H7 (cell line): ENCODE data around the gene LAMB4. TPM values are rescaled to one million over a fixed set of nuclear protein-coding genes. Genes with fewer than 3 reads are reported as not detected.

ENCODE experiments used
- DNase-seq: peaks from one replicate; pipeline ENCODE4 v3.0.0; 2012
- H3K27me3 ChIP-seq: 2 replicates; pipeline ENCODE4 v1.6.0; 2011; ENCODE audit warnings: mild to moderate bottlenecking, low read length; ENCODE audit not compliant: control insufficient read depth, insufficient read depth
- H3K36me3 ChIP-seq: replicated peaks from 2 replicates; pipeline ENCODE4 v1.5.1; 2011; ENCODE audit warnings: low read length; ENCODE audit not compliant: control insufficient read depth, insufficient read depth
- H3K4me3 ChIP-seq: 2 replicates; pipeline ENCODE4 v1.5.1; 2011; ENCODE audit warnings: low read depth, mild to moderate bottlenecking, control low read depth, low read length, moderate library complexity; ENCODE audit not compliant: insufficient read depth
- total RNA-seq: library from RNA; depleted of rRNA; stranded (reverse); fragments of >200 nt; shearing (Covaris generic); gene quantifications from 2 replicates; pipeline ENCODE4 v1.2.3, GENCODE V29; 2014; rRNA removed

LAMB4 gene
- not detected in 2 replicates for total RNA-seq

- Histone ChIP-seq H3K4me3 (no peak within 1 kb of the TSS), H3K36me3 (no peaks in the 10 kb centered on the region), H3K27me3 (no peaks in the 10 kb centered on the region)
- no peak for DNase-seq
Measured at GRCh38 chr7:108130261-108130660, at the start of gene LAMB4. Gene LAMB4 (minus strand): TSS chr7:108130361. CDS start chr7:108123164, 7,197 bp downstream.

GRCh38 chr7:108178398-108178797, 48.2 kb upstream of the LAMB4 start:
- Histone ChIP-seq H3K27me3 (no peaks in the 10 kb centered on the region), H3K36me3 (no peaks in the 10 kb centered on the region), H3K4me3 (no peak overlapping the region)
- no peak for DNase-seq

- Histone ChIP-seq H3K4me3 (no peak overlapping the region), H3K27me3 (no peaks in the 10 kb centered on the region), H3K36me3 (no peaks in the 10 kb centered on the region)
- no peak for DNase-seq
Measured at GRCh38 chr7:108171164-108171563, 41.0 kb upstream of the LAMB4 start.

GRCh38 chr7:108170251-108170650, 40.1 kb upstream of the LAMB4 start:
- DNase-seq: no peak
- H3K36me3 ChIP-seq: no peaks in the 10 kb centered on the region
- no peaks in the 10 kb centered on the region for H3K27me3 ChIP-seq
- H3K4me3 ChIP-seq: no peak overlapping the region

- Histone ChIP-seq H3K4me3 (no peak overlapping the region), H3K27me3 (no peaks in the 10 kb centered on the region), H3K36me3 (no peaks in the 10 kb centered on the region)
- DNase-seq: no peak
Measured at GRCh38 chr7:108167460-108167859, 37.3 kb upstream of the LAMB4 start.

GRCh38 chr7:108166687-108167086, 36.5 kb upstream of the LAMB4 start:
- H3K36me3 ChIP-seq: no peaks in the 10 kb centered on the region
- no peak for DNase-seq
- no peaks in the 10 kb centered on the region for H3K27me3 ChIP-seq

GRCh38 chr7:108165723-108166122, 35.6 kb upstream of the LAMB4 start:
- no peak for DNase-seq
- Histone ChIP-seq H3K27me3 (no peaks in the 10 kb centered on the region), H3K4me3 (no peak overlapping the region), H3K36me3 (no peaks in the 10 kb centered on the region)

More at GRCh38 chr7:108166687-108167086, 36.5 kb upstream of the LAMB4 start:
- no peak overlapping the region for H3K4me3 ChIP-seq

GRCh38 chr7:108164946-108165345, 34.8 kb upstream of the LAMB4 start:
- Histone ChIP-seq H3K27me3 (no peaks in the 10 kb centered on the region), H3K36me3 (no peaks in the 10 kb centered on the region)

GRCh38 chr7:108164342-108164741, 34.2 kb upstream of the LAMB4 start:
- Histone ChIP-seq H3K27me3 (no peaks in the 10 kb centered on the region), H3K36me3 (no peaks in the 10 kb centered on the region)
- DNase-seq: no peak

More at GRCh38 chr7:108164946-108165345, 34.8 kb upstream of the LAMB4 start:
- DNase-seq: no peak
- no peak overlapping the region for H3K4me3 ChIP-seq

GRCh38 chr7:108158776-108159175, 28.6 kb upstream of the LAMB4 start:
- H3K27me3 ChIP-seq: no peaks in the 10 kb centered on the region
- no peak overlapping the region for H3K4me3 ChIP-seq
- H3K36me3 ChIP-seq: no peaks in the 10 kb centered on the region
- DNase-seq: no peak

More at GRCh38 chr7:108164342-108164741, 34.2 kb upstream of the LAMB4 start:
- no peak overlapping the region for H3K4me3 ChIP-seq

GRCh38 chr7:108157606-108158335, 27.6 kb upstream of the LAMB4 start:
- Histone ChIP-seq H3K4me3 (no peak overlapping the region), H3K36me3 (no peaks in the 10 kb centered on the region)
- DNase-seq: no peak

GRCh38 chr7:108156897-108157605, 26.9 kb upstream of the LAMB4 start:
- no peak for DNase-seq
- Histone ChIP-seq H3K27me3 (no peaks in the 10 kb centered on the region), H3K4me3 (no peak overlapping the region), H3K36me3 (no peaks in the 10 kb centered on the region)

More at GRCh38 chr7:108157606-108158335, 27.6 kb upstream of the LAMB4 start:
- H3K27me3 ChIP-seq: no peaks in the 10 kb centered on the region

- no peak for DNase-seq
- no peak overlapping the region for H3K4me3 ChIP-seq
Measured at GRCh38 chr7:108152198-108152597, 22.0 kb upstream of the LAMB4 start.

GRCh38 chr7:108149908-108150307, 19.7 kb upstream of the LAMB4 start:
- no peak for DNase-seq
- Histone ChIP-seq H3K4me3 (no peak overlapping the region), H3K36me3 (no peaks in the 10 kb centered on the region), H3K27me3 (no peaks in the 10 kb centered on the region)

More at GRCh38 chr7:108152198-108152597, 22.0 kb upstream of the LAMB4 start:
- H3K36me3 ChIP-seq: no peaks in the 10 kb centered on the region
- no peaks in the 10 kb centered on the region for H3K27me3 ChIP-seq

- H3K4me3 ChIP-seq: no peak overlapping the region
- H3K27me3 ChIP-seq: no peaks in the 10 kb centered on the region
- no peaks in the 10 kb centered on the region for H3K36me3 ChIP-seq
- DNase-seq: no peak
Measured at GRCh38 chr7:108149119-108149518, 19.0 kb upstream of the LAMB4 start.
